Right ventricle myocardium inferior (tissue), 1 donor: ENCODE data around the gene PPARA. TPM values are rescaled to one million over a fixed set of nuclear protein-coding genes. Genes with fewer than 3 reads are reported as not detected.
"Not testable (repeated sequence)": the region's sequence is repeated elsewhere in the genome, so short reads cannot be mapped to it uniquely, and the experiment has no call there.

Experiments
- ATAC-seq: fragments of 200-7000 bp; cut with Tn5 transposase; one replicate; pipeline ENCODE4 v1.9.1; 2020; ENCODE audit warnings: mild to moderate bottlenecking, moderate library complexity
- DNase-seq: peaks from one replicate; pipeline ENCODE4 v3.0.0; 2021; ENCODE audit errors: missing footprints
- intact Hi-C: fragments of 100-400 bp; cut with DNase I; formaldehyde crosslinking; loops from one replicate; pipeline ENCODE4 v1.11.0; 2022
- total RNA-seq: library from RNA; stranded (reverse); fragmentation: NEBNext Ultra II Directional; extraction: Animal tissue kit (Norgen Biotek cat#: 25700); gene quantifications from one replicate; pipeline ENCODE4 v1.2.1, GENCODE V29; 2021
- donor health status: DM: no; HTN: yes; CAD: no; lungs with severe emphysema.

Gene PPARA
- total RNA-seq, 1 donor from 2014 or later: 70.5 TPM

DNA sequence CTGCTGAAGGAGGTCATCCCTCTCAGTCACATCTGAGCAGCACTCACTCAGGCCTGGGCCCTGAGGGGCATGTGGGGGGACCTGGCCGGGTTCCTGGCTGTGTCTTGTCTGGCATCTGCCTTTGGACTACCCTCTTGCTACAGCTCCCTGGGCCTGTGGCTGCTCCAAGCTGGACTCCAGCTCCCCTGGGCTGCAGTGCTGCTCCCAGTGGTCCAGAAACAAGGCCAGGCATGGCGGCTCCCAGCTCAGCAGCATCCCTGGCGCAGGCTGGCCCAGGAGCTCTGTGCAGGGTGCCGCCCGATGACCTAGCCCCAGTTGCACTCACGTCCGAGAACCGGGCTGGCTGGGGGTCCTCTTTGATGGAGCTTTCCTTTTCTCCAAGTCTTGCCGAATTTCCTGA is 94.4 kb downstream of the PPARA start:
- intact Hi-C loops: loop anchor here (5.0 to 10.0 kb wide), 2 partner anchors 47 to 90 kb away; partner anchors contain the start of gene PPARA
- no peak for DNase-seq
- no peak for ATAC-seq

DNA sequence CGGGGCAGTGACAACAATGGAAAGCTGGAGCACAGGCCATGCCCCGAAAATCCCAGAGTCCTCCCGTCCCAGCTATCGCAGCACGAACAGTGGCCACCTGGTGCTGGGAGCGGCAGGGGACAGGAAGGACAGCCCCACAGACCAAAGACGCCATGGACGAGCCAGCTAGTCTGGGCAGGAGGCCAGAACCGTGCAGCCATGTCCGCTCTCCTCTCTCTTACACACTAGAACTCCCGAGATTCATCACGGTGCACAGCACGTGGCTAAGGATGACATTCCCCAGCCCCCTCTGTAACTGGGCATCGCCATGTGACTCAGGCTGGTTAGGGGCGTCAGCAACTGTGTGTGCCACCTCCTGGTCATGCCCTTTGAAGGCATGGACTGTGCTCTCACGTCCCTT is 95.2 kb downstream of the PPARA start:
- intact Hi-C loops: loop anchor here (10.0 kb wide), 1 partner anchor 91 kb away; the partner anchor contains the start of gene PPARA
- peak; percentile 47 for ATAC-seq
- DNase-seq: peak; percentile 78

DNA sequence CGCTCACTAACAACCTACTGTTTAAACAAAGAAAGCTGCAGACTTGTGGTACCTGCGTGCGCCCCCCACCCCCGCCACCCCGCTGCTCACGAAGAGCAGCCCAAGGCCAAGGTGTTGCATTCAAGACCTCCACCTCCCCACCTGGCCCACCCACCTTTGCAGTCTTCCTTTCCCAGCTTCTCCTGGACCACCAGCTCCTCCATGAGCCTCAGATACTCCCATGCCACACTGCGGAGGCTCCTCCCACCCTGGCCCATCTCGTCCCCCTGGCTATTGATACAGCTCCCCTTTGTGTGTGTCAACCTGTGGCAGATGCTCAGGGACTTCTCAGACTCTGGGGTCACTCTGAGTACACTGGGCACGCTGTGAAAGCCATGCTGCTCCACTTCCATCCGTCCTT is 95.9 kb downstream of the PPARA start:
- ATAC-seq (no peak), DNase-seq (no peak)
- intact Hi-C loops: loop anchor here (10.0 kb wide), 1 partner anchor 91 kb away; the partner anchor contains the start of gene PPARA

DNA sequence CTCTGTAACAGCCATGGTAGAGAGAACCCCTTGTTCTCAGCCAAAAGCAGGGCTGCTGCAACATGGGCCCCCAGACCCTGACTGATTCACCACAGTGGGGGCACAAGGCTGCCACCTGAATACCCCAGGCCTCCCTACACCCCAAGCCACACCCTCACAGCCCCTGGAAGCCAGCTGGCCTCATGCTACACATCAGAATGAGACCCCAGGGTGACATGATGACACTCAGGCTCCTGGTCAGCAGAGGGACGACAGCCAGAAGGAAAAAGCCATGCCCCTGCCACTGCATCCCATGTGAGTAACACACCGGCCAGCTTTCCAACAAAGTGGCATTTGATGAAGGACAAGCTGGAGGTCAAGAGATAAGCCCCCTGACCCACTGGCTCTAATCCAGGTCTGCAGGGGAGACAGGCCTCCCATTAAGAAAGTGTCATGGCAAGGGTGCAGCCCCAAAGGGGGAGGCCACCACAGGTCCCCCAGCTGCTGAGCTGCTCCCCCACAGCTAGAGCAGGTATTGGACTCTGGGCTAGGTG is 97.2 kb downstream of the PPARA start:
- intact Hi-C loops: loop anchor here (10.0 kb wide), 1 partner anchor 93 kb away; the partner anchor contains the start of gene PPARA
- ATAC-seq: no peak
- DNase-seq: no peak

DNA sequence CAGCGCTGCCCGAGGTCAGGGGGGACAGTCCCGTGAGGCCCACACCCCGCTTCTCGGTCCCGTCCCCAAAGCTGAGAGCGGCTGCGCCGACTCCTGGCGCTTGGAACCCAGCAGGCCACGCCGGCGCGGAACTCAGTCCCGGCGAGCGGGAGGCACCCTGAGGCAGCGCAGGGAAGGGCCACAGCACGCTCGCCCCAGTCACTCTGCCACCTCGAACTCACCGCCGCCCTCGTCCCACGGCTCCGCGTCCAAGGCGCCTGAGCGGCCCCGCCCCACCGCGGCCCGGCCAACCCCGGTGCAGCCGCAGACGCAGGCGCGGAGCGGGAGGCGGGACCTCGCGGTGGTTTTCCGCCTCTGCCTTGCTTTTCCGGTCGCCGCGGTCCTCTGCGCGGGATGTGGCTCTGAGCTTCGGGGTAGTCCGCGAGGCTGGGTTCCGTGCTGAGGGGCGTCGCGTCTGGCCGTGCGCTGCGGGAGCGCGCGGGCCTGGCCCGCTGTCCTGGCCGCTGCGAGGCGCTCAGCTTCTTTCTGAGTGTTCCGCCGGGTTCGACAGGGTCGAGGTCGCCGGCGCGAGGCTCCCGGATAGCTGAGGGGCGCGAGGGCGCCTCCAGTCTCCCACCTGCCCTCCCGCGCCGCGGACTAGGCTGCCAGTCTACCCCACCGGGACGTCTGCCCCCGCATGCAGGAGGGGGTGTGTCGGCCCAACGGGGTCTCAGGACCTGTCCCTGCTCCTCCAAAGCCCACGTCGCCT is 99.9 kb downstream of the PPARA start, which contains the start of gene CDPF1:
Gene CDPF1 (minus strand): TSS at position 259 of the 748 bp plus-strand sequence. CDS start 2,009 bp downstream, outside the sequence.
- DNase-seq: peak; percentile 96
- peak; percentile 95 for ATAC-seq
- intact Hi-C loops: loop anchor here (1.0 kb wide), 1 partner anchor 17 kb away; no protein-coding TSS in a partner anchor

DNA sequence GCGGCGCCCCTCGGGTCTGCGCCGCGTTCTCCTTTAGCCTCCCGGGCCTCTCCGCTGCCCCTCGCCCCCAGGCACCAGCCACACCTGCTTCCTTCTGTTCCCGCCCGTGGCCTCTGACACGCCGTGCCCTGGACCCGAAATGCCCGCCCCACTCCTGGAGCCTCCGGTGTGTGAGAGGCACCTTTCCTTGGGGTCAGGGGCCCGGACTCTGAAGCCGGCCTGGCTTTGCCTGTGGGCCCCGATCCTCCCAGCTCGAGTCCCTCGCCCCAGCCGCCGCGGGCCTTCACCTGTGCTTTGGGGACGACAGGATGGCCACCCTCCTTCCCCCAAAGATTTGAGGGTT is 100.4 kb downstream of the PPARA start:
- intact Hi-C loops: loop anchor here (1.0 kb wide), 1 partner anchor 17 kb away; no protein-coding TSS in a partner anchor
- DNase-seq (no peak), ATAC-seq (peak; percentile 2)

DNA sequence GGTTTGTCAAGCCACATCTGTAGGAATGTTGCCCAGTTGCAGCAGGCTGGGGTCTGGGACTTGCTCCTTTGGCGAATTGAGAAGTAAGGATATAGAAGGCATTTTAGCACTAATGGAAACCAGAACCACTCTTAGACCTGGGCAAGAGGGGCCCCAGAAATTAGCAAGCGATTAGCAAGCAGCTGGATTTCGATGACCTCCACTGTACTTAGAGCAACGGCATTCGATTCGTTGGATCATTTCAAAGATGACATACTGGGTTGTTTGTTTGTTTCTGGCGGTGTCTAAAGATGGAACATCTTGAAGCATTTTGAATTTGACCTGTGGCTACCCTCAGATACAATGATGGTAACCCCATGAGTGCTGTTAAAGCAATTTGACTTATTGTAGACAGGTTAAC is 100.9 kb downstream of the PPARA start:
- intact Hi-C loops: no loop called here
- DNase-seq (no peak), ATAC-seq (no peak)

DNA sequence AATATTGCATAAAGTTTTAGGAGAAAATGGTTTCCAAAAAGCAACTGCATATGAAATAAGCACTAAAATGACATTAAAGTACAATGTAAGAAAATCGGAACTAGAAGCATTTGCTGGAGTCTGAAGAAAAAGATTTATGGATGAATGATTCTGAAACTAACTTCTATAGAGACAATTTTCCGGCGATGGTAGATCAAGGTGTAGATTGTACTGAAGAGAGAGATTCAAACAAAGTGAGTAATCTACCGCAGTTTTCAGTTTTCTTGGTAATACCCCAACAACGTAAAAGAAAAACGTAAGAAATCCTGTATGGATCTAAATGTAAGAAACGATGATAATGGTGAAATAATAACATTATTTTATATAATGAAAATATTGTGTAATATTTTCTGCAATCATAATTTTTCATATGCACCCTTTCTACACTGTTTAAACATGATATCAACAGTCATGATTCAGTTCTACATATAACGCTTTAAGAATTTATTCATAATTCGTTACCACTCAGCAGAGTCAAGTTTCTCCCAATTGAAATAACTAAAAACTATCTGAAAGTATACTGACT is 101.6 kb downstream of the PPARA start:
- ATAC-seq (no peak), DNase-seq (no peak)
- intact Hi-C loops: no loop called here

DNA sequence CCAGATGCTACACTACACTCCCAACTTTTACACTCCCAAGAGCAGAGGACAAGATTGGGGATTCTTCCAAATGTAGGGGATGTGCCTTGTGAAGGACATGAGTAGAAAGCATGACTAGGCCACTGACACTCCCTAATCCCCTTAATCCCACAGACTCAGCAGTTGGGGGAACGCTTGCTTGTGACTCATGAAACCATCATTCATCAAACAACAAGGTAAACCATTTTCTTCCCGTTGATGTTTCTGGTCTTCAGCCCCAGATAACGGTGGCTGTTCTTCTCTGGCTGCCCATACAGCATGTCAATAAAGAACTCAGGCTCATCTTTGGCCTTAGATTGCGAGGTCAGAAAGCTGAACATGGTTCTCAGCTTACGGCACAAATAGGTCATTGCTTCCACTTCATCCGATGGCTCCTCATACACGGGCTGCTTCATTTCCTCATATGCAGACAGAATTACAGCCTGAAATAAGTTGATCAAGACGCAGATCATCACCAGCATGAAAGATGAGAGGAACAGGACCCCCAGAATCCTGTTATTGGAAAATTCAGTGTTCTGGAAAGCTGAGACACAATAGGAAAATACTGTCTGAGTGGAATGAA is 106.1 kb downstream of the PPARA start:
- no peak for ATAC-seq
- intact Hi-C loops: no loop called here

DNA sequence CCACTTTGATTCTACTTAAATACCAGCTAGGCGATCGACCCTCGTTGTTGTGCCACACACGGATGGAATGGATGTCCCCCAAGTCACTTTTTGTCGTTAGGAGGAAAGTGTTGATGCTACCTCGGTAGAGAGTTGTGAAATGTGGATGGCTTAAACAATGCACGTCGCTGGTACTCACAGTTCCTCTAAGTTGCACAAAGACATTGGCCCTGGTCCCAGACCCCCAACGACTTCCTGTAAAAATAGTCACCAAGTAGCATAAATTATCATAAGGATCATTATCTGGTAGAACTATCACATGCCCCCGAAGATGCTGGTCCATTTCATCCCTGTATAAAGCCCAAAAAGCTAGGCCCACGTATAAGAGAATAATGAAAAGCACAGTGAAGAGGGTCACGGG is 109.0 kb downstream of the PPARA start:
- no peak for DNase-seq
- ATAC-seq: no peak
- intact Hi-C loops: no loop called here

More for the DNA sequence above, 106.1 kb downstream of the PPARA start:
- DNase-seq: no peak

DNA sequence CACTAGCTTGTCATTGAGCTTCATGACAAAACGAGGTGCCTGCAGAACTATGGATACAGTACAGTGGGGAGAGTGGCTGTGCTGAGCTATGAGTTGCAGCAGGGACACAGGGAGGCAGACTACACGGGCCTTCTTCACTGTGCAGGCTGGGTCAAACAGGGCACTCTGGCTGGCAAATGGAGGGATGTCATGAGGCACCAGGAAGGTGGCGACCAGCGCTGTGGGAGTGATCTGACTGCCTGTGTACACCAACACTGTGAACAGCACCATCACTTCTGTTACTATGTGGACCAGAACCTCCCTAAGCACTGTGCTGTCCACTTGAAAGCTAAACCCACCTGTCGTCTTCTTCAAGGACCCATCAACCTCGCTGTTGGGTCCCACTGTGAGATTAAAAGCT is 109.7 kb downstream of the PPARA start:
- intact Hi-C loops: no loop called here
- ATAC-seq (no peak), DNase-seq (no peak)

DNA sequence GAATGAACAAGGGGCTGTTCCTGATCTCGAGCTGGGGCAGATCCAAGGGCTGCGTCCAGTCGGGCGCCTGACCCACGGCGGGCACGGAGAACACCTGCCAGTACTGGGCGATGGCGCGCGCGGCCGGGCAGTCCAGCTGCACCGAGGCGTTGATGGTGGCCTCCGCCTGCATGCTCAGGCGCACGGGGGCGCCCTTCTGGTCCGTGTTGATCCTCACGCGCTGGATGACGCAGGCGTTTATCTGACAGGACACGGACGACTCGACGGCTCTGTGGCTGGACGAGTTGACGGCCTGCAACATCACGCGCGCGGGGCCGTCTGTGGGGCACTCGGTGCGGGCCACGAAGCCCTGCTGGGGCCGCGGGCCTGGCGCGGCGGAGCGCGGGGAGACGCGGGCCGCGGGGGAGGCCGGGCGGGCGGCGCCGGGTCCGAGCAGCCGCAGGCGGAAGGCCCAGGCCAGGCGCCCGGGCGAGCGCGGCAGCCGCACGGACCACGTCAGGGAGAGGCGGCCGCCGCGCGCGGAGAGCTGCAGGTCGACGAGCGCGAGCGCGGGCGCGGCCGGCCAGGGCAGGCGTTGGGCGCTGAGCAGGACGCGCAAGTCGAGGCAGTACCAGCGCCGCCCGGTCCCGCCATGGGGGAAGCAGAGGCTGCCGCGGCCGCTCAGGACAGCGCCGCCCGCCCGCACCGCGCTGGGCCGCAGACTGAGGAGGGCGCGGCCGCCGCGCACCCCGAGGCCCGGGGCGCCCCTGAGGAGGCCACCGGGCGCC is 112.3 kb downstream of the PPARA start:
- ATAC-seq (peak; percentile 54), DNase-seq (peak; percentile 90)
- intact Hi-C loops: no loop called here

DNA sequence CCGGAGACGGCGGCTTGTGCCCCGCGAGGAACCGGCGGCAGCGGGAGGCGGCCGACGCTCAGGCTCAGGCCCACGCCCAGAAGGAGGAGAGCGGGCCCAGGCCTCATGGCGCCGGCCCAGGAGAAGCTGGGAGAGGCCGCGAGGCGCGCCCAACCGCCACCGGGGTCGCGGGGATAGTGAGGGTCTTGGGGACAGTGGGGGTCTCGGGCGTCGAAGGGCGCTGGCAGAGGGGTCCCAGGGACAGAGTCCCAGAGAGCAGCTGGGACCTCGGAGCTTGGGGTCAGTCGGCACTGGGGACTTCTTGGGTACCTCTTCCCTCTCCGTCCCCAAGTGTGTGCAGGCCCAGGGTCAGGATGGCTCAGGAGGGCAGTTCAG is 112.9 kb downstream of the PPARA start, which contains the start of gene PKDREJ:
Gene PKDREJ (minus strand): TSS at position 128 of the 375 bp plus-strand sequence. CDS start 21 bp downstream, at position 107.
- intact Hi-C loops: no loop called here
- ATAC-seq (no peak), DNase-seq (no peak)

DNA sequence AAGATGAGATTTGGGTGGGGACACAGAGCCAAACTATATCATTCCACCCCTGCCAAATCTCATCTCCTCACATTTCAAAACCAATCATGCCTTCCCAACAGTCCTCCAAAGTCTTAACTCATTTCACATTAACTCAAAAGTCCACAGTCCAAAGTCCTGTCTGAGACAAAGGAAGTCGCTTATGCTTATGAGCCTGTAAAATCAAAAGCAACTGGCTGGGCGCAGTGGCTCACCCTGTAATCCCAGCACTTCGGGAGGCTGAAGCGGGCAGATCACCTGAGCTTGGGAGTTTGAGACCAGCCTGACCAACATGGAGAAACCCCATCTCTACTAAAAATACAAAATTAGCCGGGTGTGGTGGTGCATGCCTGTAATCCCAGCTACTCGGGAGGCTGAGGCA is 114.2 kb downstream of the PPARA start:
- ATAC-seq, DNase-seq, intact Hi-C loops: not testable (repeated sequence)

DNA sequence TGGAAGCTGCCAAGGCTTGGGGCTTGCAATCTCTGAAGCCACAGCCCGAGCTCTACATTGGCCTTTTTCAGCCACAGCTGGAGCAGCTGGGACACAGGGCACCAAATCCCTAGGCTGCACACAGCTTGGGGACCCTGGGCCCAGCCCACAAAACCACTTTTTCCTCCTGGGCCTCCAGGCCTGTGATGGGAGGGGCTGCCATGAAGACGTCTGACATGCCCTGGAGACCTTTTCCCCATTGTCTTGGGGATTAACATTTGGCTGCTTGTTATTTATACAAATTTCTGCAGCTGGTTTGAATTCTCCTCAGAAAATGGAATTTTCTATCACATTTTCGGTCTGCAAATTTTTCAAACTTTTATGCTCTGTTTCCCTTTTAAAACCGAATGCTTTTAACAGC is 115.3 kb downstream of the PPARA start:
- ATAC-seq, DNase-seq: not testable (repeated sequence)
- intact Hi-C loops: loop anchor here (2.0 kb wide), 1 partner anchor 115 kb away; the partner anchor contains the start of gene PPARA

DNA sequence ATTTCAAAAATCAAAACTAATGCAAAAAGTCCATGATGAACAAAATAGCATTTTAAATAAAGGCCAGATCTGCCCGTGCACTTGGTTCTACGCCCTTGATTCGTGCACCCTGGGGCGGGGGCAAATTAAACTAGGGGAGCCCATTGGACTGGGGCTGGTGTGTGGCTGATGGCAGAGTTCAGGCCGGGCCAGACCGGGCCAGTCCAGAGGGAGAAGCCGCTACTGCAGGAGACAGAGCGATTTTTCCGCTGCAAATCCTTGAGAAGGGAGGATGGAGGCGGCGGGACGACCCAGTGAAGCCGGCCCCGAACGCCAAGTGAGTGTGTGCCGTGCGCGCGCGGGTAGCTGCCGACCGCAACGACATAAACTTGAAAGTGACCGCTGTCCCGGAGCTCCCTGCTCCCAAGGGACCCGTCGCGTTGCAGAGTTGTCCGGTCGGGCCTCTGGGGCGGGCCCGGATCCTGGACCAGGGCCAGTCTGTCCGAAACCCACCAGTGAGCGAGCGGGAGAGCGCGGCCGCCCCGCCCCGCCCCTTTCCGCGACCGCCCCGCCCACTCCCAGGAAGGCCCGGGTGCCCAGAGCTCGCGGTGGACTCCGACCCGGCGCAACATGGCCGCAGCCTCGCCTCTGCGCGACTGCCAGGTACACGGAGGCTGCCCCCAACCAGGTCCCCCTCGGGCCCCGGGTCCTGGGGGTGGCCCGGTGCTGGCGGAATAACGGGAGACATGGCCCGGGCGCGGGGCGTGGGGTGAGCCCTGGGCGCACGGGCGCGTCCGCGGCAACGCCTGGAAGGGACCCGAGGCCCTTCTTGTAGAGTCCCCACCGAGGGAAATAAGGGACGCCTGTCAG is 117.3 kb downstream of the PPARA start, which contains the start of gene TTC38:
Gene TTC38 (plus strand): TSS at position 578 of the 849 bp plus-strand sequence. CDS start 32 bp downstream, at position 610.
- DNase-seq (peak; percentile 96), ATAC-seq (peak; percentile 97)
- intact Hi-C loops: loop anchor here (1.0 to 2.0 kb wide), 2 partner anchors 17 to 117 kb away; partner anchors contain the start of genes CDPF1 and PPARA

DNA sequence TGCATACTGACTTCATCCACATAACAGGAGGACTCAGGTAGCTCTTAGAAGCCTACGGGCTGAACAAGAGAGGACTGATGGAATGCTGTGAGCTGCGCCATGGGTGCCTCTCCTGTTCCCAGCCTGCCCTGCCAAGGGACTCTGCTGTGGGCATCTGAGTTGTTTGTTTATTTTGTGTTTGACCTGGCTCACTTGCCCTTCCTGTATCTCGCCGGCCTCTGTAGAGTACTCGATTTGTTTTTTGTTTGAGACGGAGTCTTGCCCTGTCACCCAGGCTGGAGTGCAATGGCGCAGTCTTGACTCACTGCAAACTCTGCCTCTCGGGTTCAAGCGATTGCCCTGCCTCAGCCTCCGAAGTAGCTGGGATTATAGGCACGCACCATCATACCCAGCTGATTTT is 119.2 kb downstream of the PPARA start:
- ATAC-seq (no peak), DNase-seq (no peak)
- intact Hi-C loops: no loop called here
